Stimulated activated naive B cell treated with anti-CD40 and anti-IgM and Interleukin-4, amounts not matched to agents 10 μg/mL and 1 μg/mL and 100 μg/mL, for 72 hours (primary cell): ENCODE measurements around the gene CLPX.

Experiments
- ATAC-seq, 2 donors: fragments of 150-1000 bp; cut with Tn5 transposase; replicated peaks; 2 replicates each; pipeline ENCODE4 v1.10.0; 2021; ENCODE audit warnings: moderate library complexity in 1 of 2
- DNase-seq: peaks from one replicate; pipeline ENCODE4 v3.0.0; 2021
- H3K27ac Mint-ChIP-seq: one replicate; pipeline ENCODE4 v1.8.0; 2022; ENCODE audit warnings: mild to moderate bottlenecking, mixed read lengths
- H3K27me3 Mint-ChIP-seq, 2 donors: one replicate each; pipeline ENCODE4 v1.8.0; 2022; ENCODE audit warnings: mixed read lengths in 2 of 2
- H3K36me3 Mint-ChIP-seq, 2 donors: one replicate each; pipeline ENCODE4 v1.8.0; 2022; ENCODE audit warnings: mixed read lengths in 2 of 2, mild to moderate bottlenecking in 1 of 2
- H3K4me1 Mint-ChIP-seq, 2 donors: one replicate each; pipeline ENCODE4 v1.8.0; 2022; ENCODE audit warnings: mixed read lengths in 2 of 2, mild to moderate bottlenecking in 1 of 2
- H3K4me3 Mint-ChIP-seq, 2 donors: one replicate each; pipeline ENCODE4 v1.8.0; 2022; ENCODE audit warnings: mild to moderate bottlenecking in 2 of 2, mixed read lengths in 2 of 2, moderate library complexity in 1 of 2
- H3K9me3 Mint-ChIP-seq, 2 donors: one replicate each; pipeline ENCODE4 v1.8.0; 2022; ENCODE audit warnings: mixed read lengths in 2 of 2, mild to moderate bottlenecking in 1 of 2

The CLPX gene

DNA sequence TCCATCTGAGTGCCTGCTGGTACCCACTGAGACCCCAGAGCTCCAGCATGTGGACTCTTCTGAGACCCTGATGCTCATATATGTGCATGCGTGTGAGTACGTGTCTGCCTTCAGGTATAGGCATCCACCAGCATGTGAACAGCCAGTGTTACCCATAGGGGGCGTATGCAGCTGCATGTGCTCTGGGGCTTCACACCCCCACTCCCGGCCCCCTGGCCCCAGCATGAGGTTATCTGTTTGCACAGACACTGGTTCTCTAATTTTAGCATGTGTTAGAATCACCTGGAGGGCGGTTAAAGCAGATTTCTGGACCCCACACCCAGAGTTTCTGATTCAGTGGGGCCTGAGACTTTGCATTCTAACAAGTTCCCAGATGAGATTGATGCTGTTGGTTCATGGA is 27.0 kb upstream of the CLPX start:
- H3K4me3 Mint-ChIP-seq: no peak overlapping the region
- peak; percentile 11 for DNase-seq

DNA sequence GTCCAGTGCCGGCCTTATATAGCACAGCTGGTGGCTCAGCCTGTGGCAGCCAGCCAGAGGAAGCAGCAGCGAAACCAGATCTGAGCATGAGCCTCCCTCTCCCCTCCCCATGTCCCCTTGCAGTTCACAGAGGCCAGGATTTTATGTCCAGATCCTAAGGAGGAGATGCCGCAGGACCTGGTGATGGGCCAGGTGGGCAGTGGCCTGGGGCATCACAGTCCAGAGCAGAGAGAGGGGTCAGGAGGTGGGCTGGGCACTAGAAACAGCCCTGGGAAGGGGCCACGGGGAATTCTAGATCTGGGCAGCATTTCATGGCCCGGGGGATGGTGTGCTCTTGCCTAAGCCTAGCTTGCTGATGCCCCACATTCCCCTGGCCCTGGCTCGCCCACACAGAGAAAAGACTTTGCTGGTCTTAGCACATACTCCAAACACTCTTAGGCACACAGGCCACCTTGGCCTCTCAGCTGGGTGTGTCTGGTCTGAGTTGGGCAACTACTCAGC is 26.4 kb upstream of the CLPX start:
- Mint-ChIP-seq H3K36me3 (no peaks in the 10 kb centered on the region), H3K9me3 (no peaks in the 10 kb centered on the region), H3K27ac (peak overlapping the region; percentile 31)

More for the DNA sequence above, 27.0 kb upstream of the CLPX start:
- peak; percentile 70 to 78 for ATAC-seq
- no peaks in the 10 kb centered on the region for H3K36me3 Mint-ChIP-seq
- no peak overlapping the region for H3K27ac Mint-ChIP-seq
- peaks cover 0 to 2% of the 10 kb centered on the region in 2 donors for H3K27me3 Mint-ChIP-seq
- H3K9me3 Mint-ChIP-seq: no peaks in the 10 kb centered on the region
- H3K4me1 Mint-ChIP-seq: peaks cover 0 to 5% of the 10 kb centered on the region in 2 donors

DNA sequence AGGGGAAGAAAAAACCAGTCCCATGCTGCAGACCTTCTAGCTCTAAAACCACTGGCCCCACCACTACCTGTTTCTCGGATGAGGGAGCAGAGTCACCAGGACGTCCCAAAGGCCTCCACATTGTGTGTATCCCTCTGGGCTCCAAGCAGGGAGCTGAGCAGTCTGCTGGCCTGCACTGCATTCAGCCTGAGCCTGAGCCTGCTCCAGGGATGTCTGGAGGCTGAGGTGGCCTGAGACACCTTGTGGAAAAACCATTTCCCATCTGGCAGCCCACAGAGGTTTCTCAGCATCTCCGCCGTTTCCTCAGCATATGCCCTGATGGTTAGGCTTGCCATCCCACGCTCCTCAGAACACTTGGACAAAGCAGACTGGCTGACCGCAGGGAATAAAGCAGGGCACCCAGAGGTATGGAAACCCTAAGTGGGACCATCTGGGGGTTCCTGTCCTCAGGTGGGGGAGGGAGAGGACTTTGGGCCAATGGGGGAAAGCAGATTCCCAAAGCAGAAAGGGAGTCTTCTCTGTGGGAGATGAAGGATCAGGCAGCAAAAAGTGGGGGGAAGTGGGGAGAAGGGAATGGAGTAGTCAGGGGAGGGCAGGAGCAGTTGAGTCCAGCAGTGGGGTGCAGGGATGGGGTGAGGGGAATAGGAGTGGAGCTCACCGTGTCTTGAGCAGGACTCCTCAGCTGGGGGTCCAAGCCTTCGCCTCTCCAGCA is 25.8 kb upstream of the CLPX start, which contains the start of gene CILP:
Gene CILP, minus strand, starts transcription at position 704 of the 712 bp plus-strand sequence. CDS start 1,718 bp downstream, outside the sequence.
- no peak for ATAC-seq
- H3K27ac Mint-ChIP-seq: peak within 1 kb of the TSS; percentile 31
- peaks cover 0 to 5% of the 10 kb centered on the region in 2 donors for H3K4me1 Mint-ChIP-seq
- peaks cover 0 to 5% of the 10 kb centered on the region in 2 donors for H3K27me3 Mint-ChIP-seq
- no peaks in the 10 kb centered on the region for H3K36me3 Mint-ChIP-seq
- H3K4me3 Mint-ChIP-seq: no peak within 1 kb of the TSS
- H3K9me3 Mint-ChIP-seq: no peaks in the 10 kb centered on the region
- DNase-seq: no peak

More for the DNA sequence above, 26.4 kb upstream of the CLPX start:
- peaks cover 0 to 5% of the 10 kb centered on the region in 2 donors for H3K27me3 Mint-ChIP-seq
- no peak overlapping the region for H3K4me3 Mint-ChIP-seq
- DNase-seq: no peak
- H3K4me1 Mint-ChIP-seq: peaks cover 0 to 5% of the 10 kb centered on the region in 2 donors
- ATAC-seq: no peak

DNA sequence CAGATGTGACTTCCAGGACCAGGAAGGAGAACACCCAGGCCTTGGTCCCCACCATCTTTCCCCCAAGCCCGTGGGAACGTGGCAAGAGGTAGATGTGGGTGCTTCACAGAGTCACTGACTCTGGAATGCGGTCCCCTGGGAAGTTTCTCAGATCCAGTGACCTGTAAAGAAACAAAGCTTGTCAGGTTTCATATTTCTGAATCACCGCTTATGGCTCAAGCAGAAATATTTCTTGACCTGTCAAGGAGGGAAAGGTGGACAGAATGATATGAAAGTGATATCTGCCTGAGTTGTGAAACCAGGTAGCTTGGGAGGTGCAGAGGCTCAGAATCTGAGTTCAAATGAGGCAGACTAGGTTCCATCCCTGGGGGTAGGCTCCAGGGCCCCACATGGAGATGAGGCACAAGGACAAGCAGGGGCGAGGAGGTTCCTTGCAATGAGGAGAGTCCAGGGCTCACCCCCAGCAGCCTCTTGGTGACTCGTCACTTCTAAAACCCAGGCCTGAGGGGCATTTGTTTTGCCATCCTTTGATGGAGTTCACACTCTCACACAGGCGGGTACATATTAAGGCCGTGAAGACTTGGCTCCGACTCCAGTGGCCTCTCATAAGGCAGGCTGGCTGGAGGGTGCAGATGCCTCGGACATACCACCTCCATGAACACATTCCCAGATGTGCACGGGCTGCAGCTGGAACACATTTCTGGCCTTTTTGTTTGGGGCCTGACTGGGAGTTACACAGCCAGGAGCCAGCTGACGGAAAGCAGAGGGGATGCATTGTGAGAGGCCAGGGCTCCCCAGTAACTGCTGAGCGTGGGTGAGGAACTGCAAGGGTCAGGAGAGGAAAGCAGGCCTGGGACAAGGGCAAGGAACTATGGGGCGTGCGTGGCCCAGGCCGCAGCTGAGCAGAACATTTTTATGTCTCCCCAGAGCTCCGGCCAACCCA is 24.8 kb upstream of the CLPX start:
- no peaks in the 10 kb centered on the region for H3K36me3 Mint-ChIP-seq
- H3K4me1 Mint-ChIP-seq: peaks cover 0 to 5% of the 10 kb centered on the region in 2 donors
- no peaks in the 10 kb centered on the region for H3K9me3 Mint-ChIP-seq
- H3K27me3 Mint-ChIP-seq: peaks cover 0 to 5% of the 10 kb centered on the region in 2 donors
- DNase-seq: no peak
- ATAC-seq: no peak
- H3K4me3 Mint-ChIP-seq: no peak overlapping the region
- no peak overlapping the region for H3K27ac Mint-ChIP-seq

DNA sequence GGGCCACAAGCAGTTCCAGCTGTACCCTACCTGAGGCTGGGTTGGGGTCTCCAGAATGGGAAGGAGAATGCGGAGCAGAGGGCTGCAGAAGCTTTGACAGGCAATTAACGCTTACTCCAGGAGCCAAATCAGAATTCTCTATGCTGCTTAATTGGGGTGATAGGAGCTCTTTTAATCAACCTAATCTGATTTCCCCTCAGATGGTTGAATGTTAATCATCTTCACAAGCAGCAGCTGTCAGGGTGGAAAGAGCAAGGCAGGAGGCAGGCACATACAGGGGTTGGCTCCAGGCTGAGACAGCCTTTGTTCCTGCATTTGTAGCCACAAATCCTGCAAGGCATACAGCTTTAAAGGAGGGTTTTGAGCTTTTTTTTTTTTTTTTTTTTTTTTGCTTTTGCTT is 23.5 kb upstream of the CLPX start:
- no peaks in the 10 kb centered on the region for H3K9me3 Mint-ChIP-seq
- H3K27me3 Mint-ChIP-seq: peaks cover 0 to 8% of the 10 kb centered on the region in 2 donors
- H3K4me1 Mint-ChIP-seq: peaks cover 0 to 5% of the 10 kb centered on the region in 2 donors
- no peak overlapping the region for H3K27ac Mint-ChIP-seq
- H3K4me3 Mint-ChIP-seq: no peak overlapping the region
- no peak for ATAC-seq
- no peaks in the 10 kb centered on the region for H3K36me3 Mint-ChIP-seq
- DNase-seq: no peak

DNA sequence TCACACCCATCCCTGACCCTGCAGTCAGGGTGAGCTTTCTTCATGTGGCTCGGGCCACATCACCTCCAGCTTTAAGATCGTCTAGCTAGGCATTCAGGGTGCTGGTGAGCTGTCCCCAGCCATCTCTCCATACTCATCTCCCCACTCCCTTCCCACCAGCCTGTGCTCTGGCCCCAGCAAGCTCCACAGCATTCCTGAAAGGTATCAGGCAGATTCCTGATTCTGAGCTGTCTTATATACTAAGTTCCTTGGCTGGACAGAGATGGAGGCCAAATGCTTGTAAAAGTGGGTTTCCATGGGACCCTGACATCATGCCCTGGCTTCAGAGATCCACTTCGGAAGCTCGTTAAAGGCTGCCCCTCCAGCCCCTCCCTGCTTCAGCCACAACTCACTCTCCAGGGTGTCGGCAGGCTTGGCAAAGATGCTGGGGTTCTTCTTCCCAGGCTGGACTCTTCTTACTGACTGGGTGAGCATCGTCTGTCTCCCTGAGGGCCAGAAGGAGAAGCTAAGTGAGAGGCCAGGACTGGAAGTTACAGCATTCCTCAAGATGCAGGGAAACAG is 22.2 kb upstream of the CLPX start:
- DNase-seq (no peak), ATAC-seq (no peak)
- Mint-ChIP-seq H3K27ac (no peak overlapping the region), H3K9me3 (no peaks in the 10 kb centered on the region), H3K36me3 (no peaks in the 10 kb centered on the region), H3K27me3 (peaks cover 0 to 9% of the 10 kb centered on the region in 2 donors), H3K4me3 (no peak overlapping the region), H3K4me1 (peaks cover 0 to 5% of the 10 kb centered on the region in 2 donors)

DNA sequence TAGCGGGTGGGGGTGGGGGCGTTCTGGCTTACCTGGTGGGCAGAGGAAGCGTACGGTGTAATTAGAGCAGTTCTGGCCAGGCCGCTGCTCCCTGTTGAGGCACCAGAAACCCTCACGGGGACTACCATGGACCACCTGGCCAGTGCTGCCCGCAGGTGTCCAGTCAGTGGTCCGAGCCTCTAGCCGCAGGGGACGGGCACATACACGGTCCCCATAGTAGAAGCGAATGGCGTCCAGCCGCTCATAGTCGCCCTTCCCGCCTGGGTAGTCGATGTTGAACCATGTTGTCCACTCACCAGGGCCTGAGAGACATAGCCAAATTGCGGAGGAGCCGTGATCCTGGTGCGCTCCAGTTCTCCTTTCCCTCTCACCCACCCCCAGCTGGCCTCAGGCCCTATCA is 21.6 kb upstream of the CLPX start:
- Mint-ChIP-seq H3K36me3 (no peaks in the 10 kb centered on the region), H3K4me1 (no peaks in the 10 kb centered on the region), H3K27ac (no peak overlapping the region), H3K9me3 (no peaks in the 10 kb centered on the region), H3K27me3 (peaks cover 0 to 9% of the 10 kb centered on the region in 2 donors), H3K4me3 (no peak overlapping the region)
- no peak for DNase-seq
- ATAC-seq: no peak

DNA sequence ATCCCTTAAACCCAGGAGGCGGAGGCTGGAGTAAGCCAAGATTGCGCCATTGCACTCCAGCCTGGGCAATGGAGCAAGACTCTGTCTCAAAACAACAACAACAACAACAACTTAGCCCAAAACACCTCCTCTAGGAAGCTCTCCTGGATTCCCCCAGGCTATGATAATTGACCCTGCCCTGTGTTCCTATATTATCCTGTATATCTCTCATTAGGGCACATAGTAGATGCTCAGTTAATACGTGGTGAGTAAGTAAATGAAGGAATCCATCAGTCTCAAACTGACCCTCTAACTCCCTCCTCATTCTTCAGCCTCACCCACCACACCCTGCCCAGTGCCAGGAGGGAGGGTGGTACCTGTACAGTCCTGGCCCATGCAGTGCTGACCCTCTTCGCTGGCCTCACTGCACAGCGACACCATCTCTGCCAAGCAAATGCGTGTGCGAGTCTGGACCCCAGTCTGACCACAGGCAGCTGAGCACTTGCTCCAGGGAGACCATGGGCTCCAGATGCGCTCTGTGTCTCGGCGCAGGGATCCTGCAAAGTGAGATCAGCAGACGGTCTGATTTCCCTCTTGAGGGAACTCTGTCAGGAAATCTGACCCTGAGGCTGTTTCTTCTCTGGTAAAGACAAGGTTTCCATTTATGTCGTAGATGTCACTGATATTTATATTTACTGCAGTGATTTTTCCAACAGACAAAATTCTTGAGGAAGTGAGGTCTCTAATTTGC is 20.0 kb upstream of the CLPX start:
- no peaks in the 10 kb centered on the region for H3K4me1 Mint-ChIP-seq
- no peak overlapping the region for H3K4me3 Mint-ChIP-seq
- H3K36me3 Mint-ChIP-seq: peaks cover 0 to 1% of the 10 kb centered on the region in 2 donors
- H3K27ac Mint-ChIP-seq: no peak overlapping the region
- DNase-seq: no peak
- peaks cover 7 to 9% of the 10 kb centered on the region in 2 donors for H3K27me3 Mint-ChIP-seq
- no peaks in the 10 kb centered on the region for H3K9me3 Mint-ChIP-seq
- no peak for ATAC-seq

DNA sequence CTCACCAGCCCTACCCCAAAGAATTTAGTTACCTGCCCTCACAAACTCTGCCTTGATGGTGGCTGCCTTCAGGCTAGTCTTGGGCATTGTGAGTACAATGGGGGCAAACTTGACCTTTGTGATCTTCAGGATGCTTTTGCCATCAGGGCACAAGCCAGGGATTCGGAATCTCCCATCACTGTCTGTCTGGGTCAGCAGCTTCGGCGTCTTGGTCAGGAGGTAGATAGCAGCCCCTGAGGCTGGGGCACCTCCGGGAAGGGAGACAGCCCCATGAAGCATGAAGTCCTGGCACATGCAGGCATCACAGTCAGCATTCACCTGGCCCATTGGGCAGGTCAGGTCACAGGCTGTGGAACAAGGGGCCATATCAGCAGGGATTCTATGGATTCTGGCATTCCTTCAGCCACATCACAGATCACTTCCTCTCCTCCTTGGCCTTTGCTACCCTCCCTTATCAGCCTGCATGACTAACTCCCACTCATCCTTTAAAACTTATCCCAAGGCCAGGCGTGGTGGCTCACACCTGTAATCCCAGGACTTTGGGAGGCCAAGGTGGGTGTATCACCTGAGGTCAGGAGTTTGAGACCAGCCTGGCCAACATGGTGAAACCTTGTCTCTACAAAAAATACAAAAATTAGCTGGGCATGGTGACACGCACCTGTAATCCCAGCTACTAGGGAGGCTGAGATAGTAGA is 19.2 kb upstream of the CLPX start:
- peaks cover 7 to 9% of the 10 kb centered on the region in 2 donors for H3K27me3 Mint-ChIP-seq
- H3K9me3 Mint-ChIP-seq: no peaks in the 10 kb centered on the region
- DNase-seq (no peak), ATAC-seq (no peak)
- no peak overlapping the region for H3K4me3 Mint-ChIP-seq
- H3K4me1 Mint-ChIP-seq: no peaks in the 10 kb centered on the region
- peaks cover 0 to 1% of the 10 kb centered on the region in 2 donors for H3K36me3 Mint-ChIP-seq
- H3K27ac Mint-ChIP-seq: no peak overlapping the region

DNA sequence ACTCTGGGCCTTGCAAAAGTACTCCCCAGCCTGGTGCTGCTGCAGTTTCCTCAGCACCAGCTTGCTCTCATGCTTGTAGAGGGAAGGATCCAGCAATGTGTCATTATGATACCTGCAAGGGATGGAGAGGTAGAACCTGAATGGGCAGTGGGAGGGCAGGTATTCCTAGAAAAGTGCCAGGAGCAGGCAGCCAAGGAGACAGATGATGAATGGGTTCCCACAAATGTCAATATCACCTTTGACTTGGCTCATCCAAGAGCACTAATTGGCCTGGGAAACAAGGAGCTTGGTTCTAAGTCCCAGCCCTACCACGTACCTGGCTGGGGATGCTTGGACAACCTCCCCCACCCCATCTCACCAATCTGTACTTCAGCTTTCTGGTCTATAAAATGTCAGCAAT is 16.8 kb upstream of the CLPX start:
- H3K4me1 Mint-ChIP-seq: no peaks in the 10 kb centered on the region
- peaks cover 0 to 1% of the 10 kb centered on the region in 2 donors for H3K36me3 Mint-ChIP-seq
- no peak overlapping the region for H3K27ac Mint-ChIP-seq
- H3K27me3 Mint-ChIP-seq: peaks cover 5 to 7% of the 10 kb centered on the region in 2 donors
- no peaks in the 10 kb centered on the region for H3K9me3 Mint-ChIP-seq
- no peak for ATAC-seq
- DNase-seq: no peak
- no peak overlapping the region for H3K4me3 Mint-ChIP-seq

DNA sequence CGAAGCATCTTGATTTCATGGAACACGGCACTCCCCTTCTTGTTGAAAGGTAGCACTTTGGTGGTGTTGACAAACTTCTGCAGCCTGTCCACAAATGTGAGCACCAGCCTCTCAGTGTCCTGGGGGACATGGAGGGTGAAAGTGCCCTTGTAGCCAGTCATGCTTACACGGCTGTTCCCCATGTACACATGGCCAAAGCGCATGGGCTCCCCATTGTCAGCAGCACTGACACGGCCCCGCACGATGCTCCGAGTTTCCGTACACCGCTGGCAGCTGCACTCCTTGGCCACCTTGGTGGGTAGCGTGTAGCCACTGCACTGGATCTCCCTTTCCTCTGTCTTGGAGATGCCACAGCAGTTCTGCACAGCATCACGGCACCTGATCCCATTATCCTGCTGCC is 13.4 kb upstream of the CLPX start:
- H3K27ac Mint-ChIP-seq: no peak overlapping the region

DNA sequence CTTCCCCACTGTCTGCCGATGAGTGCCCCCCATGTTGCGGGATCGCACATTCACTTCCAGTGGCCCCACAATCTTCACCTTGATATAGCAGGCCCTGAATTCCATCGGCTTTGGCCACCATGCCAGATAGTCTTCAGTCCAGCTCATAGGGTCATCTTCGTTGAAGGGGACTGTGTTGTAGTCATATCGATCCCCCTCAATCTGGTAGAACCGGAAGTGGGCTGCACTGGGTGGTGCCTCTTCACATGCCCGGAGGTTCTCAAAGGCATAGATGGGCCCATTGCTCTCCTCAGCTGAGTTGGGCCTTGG is 12.1 kb upstream of the CLPX start:
- H3K4me3 Mint-ChIP-seq: no peak overlapping the region
- peaks cover 0 to 7% of the 10 kb centered on the region in 2 donors for H3K27me3 Mint-ChIP-seq
- DNase-seq (no peak), ATAC-seq (no peak)
- H3K4me1 Mint-ChIP-seq: no peaks in the 10 kb centered on the region
- peaks cover 0 to 1% of the 10 kb centered on the region in 2 donors for H3K36me3 Mint-ChIP-seq
- H3K9me3 Mint-ChIP-seq: no peaks in the 10 kb centered on the region
- H3K27ac Mint-ChIP-seq: no peak overlapping the region

More for the DNA sequence above, 13.4 kb upstream of the CLPX start:
- DNase-seq: no peak
- H3K4me3 Mint-ChIP-seq: no peak overlapping the region
- H3K36me3 Mint-ChIP-seq: peaks cover 0 to 1% of the 10 kb centered on the region in 2 donors
- ATAC-seq: no peak
- H3K27me3 Mint-ChIP-seq: peaks cover 0 to 7% of the 10 kb centered on the region in 2 donors
- H3K9me3 Mint-ChIP-seq: no peaks in the 10 kb centered on the region
- H3K4me1 Mint-ChIP-seq: no peaks in the 10 kb centered on the region

DNA sequence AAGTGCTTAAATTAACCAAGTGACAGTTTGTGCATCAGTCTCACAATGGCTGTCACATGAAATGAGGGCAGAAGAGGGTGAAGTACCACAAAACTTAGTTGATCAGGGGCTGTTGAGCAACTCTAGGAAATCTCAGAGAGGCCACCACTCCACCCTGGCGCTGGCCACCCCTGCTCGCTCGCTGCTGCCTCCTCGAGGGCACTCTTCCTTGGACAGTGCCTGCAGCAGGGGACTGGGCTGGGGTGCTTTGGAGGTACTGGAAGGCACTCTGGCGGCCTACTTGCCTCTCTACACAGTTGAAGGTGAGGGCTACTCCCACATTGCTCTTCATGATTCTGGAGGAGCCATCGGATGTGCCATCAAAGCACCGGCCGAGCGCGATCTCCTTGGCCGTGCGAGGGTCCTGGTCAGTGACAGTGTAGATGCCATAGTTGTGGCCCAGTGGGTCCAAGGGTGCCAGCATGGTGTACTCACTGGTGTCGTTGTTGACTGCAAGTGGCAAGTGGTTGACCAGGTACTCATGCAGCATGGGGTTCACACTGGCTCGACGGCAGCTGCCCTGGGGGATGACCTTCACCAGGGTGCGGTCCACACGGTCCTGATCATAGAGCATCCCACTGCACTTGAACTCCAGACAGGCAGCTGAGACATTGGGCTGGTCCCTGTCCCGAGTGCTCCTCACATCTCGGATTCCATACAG is 11.6 kb upstream of the CLPX start:
- Mint-ChIP-seq H3K36me3 (peaks cover 0 to 1% of the 10 kb centered on the region in 2 donors), H3K4me1 (no peaks in the 10 kb centered on the region)
- no peak for DNase-seq

More for the DNA sequence above, 11.6 kb upstream of the CLPX start:
- Mint-ChIP-seq H3K27me3 (peaks cover 0 to 7% of the 10 kb centered on the region in 2 donors), H3K27ac (no peak overlapping the region), H3K4me3 (no peak overlapping the region), H3K9me3 (no peaks in the 10 kb centered on the region)
- ATAC-seq: no peak
